Glomerular visceral epithelial cell (primary cell): ENCODE results near the gene DOCK8.

Experiments used
- DNase-seq: peaks from one replicate; pipeline ENCODE4 v3.0.0-alpha.2; 2016; ENCODE audit errors: extremely low spot score

DOCK8 gene

GRCh38 chr9:495739-496138 lies 281.1 kb downstream of the DOCK8 start:
- DNase-seq = no peak

- no peak for DNase-seq
Observed at GRCh38 chr9:503326-503725, 288.7 kb downstream of the DOCK8 start.

GRCh38 chr9:503881-504852 lies 289.5 kb downstream of the DOCK8 start, which contains the start of gene KANK1:
KANK1 (plus strand) TSS chr9:504695.
- DNase-seq = peak; percentile 86

- DNase-seq = peak; percentile 16
Observed at GRCh38 chr9:504921-505740, 290.5 kb downstream of the DOCK8 start.

GRCh38 chr9:505741-506059 lies 291.0 kb downstream of the DOCK8 start:
- no peak for DNase-seq

GRCh38 chr9:506281-506680 lies 291.6 kb downstream of the DOCK8 start:
- no peak for DNase-seq

- DNase-seq = no peak
Observed at GRCh38 chr9:511861-512260, 297.2 kb downstream of the DOCK8 start.

- DNase-seq = no peak
Observed at GRCh38 chr9:512555-513272, 298.0 kb downstream of the DOCK8 start.
